Measurements from ENCODE around the gene LMAN2L.
A peak's percentile ranks its signal among the peaks of the same experiment; 100 is the strongest.

The LMAN2L gene

GRCh38 chr2:96760036-96760985, 20.4 kb upstream of the LMAN2L start, which contains the start of gene CNNM4:
TSS of gene CNNM4 (plus strand) at chr2:96760902. CDS start at chr2:96761000, 98 bp downstream.
- TF ChIP-seq CTCF (IDR thresholded peaks at IDR 0.05; ENCODE audit: control insufficient read depth, insufficient read depth, low read depth, low read length, missing control alignments): no peak
- peak; percentile 64 for DNase-seq (ENCODE audit: low read depth)
- H3K4me3 ChIP-seq (ENCODE audit: control insufficient read depth, low read depth, low read length): peak within 1 kb of the TSS; percentile 70

GRCh38 chr2:96759548-96759947, 19.7 kb upstream of the LMAN2L start:
- DNase-seq (ENCODE audit: low read depth): no peak
- TF ChIP-seq CTCF (IDR thresholded peaks at IDR 0.05; ENCODE audit: control insufficient read depth, insufficient read depth, low read depth, low read length, missing control alignments): no peak
- H3K4me3 ChIP-seq (ENCODE audit: control insufficient read depth, low read depth, low read length): no peak overlapping the region

GRCh38 chr2:96758987-96759386, 19.1 kb upstream of the LMAN2L start:
- DNase-seq (ENCODE audit: low read depth): no peak
- TF ChIP-seq CTCF (IDR thresholded peaks at IDR 0.05; ENCODE audit: control insufficient read depth, insufficient read depth, low read depth, low read length, missing control alignments): no peak
- no peak overlapping the region for H3K4me3 ChIP-seq (ENCODE audit: control insufficient read depth, low read depth, low read length)

GRCh38 chr2:96757477-96757860, 17.6 kb upstream of the LMAN2L start:
- no peak overlapping the region for H3K4me3 ChIP-seq (ENCODE audit: control insufficient read depth, low read depth, low read length)
- TF ChIP-seq CTCF (IDR thresholded peaks at IDR 0.05; ENCODE audit: control insufficient read depth, insufficient read depth, low read depth, low read length, missing control alignments): no peak
- no peak for DNase-seq (ENCODE audit: low read depth)

- no peak for DNase-seq (ENCODE audit: low read depth)
- TF ChIP-seq CTCF (IDR thresholded peaks at IDR 0.05; ENCODE audit: control insufficient read depth, insufficient read depth, low read depth, low read length, missing control alignments): no peak
- no peak overlapping the region for H3K4me3 ChIP-seq (ENCODE audit: control insufficient read depth, low read depth, low read length)
Observed at GRCh38 chr2:96756788-96757476, 17.1 kb upstream of the LMAN2L start.

- H3K4me3 ChIP-seq (ENCODE audit: control insufficient read depth, low read depth, low read length): no peak overlapping the region
- no peak for TF ChIP-seq CTCF (IDR thresholded peaks at IDR 0.05; ENCODE audit: control insufficient read depth, insufficient read depth, low read depth, low read length, missing control alignments)
- no peak for DNase-seq (ENCODE audit: low read depth)
Observed at GRCh38 chr2:96754317-96754716, 14.5 kb upstream of the LMAN2L start.

All from AG09309 (cell line).